NCI-H2107 treated with DMSO at 0.1 percent for 48 hours (cell line): Measurements from ENCODE around the gene GPN1.
"Not testable (repeated sequence)": the region's sequence is repeated elsewhere in the genome, so short reads cannot be mapped to it uniquely, and the experiment has no call there.

Experiments used
- DNase-seq: peaks from one replicate; lab custom pipeline; 2025; ENCODE audit not compliant: unreplicated experiment; lab: John Stamatoyannopoulos, UW

The GPN1 gene

GRCh38 chr2:27626921-27627320 lies 1.9 kb upstream of the GPN1 start:
- DNase-seq: not testable (repeated sequence)

- DNase-seq: no peak
Measured at GRCh38 chr2:27627963-27628766, 685 bp upstream of the GPN1 start.

DNA sequence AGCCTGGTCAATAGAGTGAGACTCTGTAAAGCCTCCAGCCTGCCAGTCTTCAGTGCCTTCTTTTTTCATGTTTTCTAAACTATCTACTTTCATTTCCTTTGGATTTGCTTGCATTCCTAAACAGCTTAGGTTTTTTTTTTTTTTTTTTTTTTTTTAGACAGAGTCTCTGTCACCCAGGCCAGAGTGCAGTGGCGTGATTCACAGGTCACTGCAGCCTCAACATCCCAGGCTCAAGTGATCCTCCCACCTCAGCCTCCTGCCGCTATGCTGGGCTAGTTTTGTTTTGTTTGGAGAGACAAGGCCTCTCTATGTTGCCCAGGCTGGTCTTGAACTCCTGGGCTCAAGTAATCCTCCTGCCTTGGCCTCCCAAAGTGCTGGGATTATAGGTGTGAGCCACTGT lies 1.4 kb downstream of the GPN1 start:
- DNase-seq: not testable (repeated sequence)

DNA sequence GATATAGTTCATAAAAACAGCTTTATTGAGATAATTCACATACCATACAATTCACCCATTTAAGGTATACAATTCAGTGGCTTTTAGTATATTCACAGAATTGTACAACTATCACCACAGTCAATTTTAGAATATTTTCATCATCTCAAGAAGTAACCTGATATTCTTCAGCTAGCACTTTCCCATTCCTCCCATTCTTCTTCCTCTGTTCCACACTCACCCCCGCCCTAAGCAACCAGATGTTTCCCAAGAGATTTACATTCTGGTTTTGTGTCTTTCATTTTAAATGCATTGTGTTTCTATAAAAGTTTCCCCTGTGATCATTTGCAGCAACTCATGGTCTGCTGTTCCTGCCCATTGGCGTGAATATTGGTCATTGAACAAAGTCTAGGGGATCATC lies 5.4 kb downstream of the GPN1 start:
- DNase-seq: no peak

GRCh38 chr2:27636766-27637165 lies 7.9 kb downstream of the GPN1 start:
- DNase-seq: no peak

GRCh38 chr2:27638037-27638637 lies 9.3 kb downstream of the GPN1 start:
- no peak for DNase-seq

DNA sequence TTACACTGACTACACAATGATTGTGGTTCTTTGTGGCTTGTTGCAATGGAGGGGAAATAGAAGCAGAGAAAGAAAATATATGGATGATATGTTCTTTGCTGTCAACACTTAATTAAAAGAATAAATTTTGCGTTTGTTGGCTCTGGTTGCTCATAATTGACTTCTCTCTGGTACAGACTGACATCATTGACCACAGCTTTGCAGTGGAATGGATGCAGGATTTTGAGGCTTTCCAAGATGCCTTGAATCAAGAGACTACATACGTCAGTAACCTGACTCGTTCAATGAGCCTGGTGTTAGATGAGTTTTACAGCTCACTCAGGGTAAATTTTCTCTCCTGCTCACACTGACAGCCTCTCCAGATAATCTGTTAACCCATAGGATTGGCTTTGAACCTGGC lies 9.9 kb downstream of the GPN1 start:
- DNase-seq: no peak

GRCh38 chr2:27640722-27641245 lies 11.9 kb downstream of the GPN1 start:
- DNase-seq: no peak

- DNase-seq: no peak
Measured at GRCh38 chr2:27645197-27645596, 16.3 kb downstream of the GPN1 start.

GRCh38 chr2:27647289-27647688 lies 18.4 kb downstream of the GPN1 start:
- no peak for DNase-seq

- DNase-seq: no peak
Measured at GRCh38 chr2:27647737-27648136, 18.9 kb downstream of the GPN1 start.

DNA sequence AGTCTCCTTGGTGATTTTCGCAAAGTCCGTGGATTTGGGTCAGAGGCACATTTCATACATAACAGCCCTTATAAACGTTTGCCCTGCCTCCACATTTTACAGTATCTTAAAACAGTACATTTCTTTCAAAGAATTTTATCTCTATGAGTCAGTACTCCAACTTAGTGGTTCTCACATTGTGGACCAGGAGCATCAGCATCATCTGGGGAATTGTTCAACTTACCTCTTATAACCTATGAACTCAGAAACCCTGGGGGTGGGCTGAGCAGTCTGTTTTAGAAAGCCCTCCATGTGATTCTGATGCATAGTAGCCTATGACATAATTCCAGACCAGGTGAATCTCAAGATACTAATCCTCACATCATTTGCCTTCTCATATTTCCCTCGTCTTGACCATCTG lies 22.2 kb downstream of the GPN1 start:
- DNase-seq: no peak

GRCh38 chr2:27652341-27652740 lies 23.5 kb downstream of the GPN1 start:
- DNase-seq: no peak

- no peak for DNase-seq
Measured at GRCh38 chr2:27652790-27653189, 23.9 kb downstream of the GPN1 start.

GRCh38 chr2:27653397-27653796 lies 24.5 kb downstream of the GPN1 start:
- no peak for DNase-seq

DNA sequence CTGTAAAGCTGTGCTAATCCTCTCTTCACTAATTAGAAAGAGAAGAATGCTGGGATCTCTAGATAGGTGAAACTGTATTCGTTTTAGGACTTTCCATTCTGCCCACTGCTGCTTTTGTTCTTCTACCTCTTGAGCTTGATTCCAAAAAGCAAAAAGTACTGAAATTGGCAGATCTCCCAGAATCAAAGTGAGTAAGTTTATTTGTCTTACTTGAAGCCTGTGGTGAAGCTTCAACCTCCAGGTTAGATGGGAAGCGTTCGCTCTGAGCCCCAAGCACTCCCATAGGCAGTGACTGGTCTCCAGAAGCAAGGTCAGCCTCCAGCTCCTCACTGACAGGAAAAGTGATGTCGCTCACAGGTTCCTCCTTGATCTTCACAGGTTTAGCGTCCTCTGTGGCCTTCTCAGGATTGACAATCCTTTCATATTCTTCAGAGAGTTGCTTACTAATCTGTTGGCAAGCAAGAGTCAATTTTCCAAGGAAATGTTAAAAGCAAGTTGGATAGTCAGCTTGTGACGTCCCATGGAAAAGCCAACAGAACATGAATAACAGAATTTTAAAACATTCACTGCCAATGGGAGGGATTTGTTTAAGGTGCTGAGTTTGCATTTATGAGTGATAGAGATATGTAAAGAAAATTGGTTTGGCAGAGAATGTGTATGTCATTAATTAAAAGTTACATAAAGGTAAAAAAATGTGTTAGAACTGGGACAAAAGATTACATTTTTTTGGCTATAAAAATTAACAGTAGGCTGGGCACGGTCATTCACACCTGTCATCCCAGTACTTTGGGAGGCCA lies 26.5 kb downstream of the GPN1 start:
- DNase-seq: no peak

DNA sequence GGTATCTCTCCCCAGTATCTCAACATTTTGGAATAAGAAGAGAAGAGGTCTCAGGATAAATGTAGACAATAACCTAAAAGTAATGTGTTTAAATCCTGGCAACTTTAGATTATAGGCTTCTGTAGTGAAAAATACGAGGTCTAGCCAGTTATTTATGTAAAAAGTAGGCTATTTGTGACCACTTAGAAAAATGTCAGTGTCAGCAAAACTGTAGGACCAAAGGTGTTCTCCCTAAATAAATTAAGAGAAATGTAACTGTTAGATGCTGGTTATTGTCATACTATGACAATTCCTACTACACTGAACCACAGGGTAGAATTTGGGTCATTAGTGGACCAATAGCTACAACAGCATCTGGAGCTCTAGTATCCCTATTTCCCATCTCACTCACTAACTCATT lies 32.5 kb downstream of the GPN1 start:
- DNase-seq: no peak

GRCh38 chr2:27663285-27664153 lies 34.7 kb downstream of the GPN1 start, which contains the start of the genes SLC4A1AP and SUPT7L:
Gene SLC4A1AP, plus strand, starts transcription at chr2:27663889. Its CDS starts 26 bp downstream, at chr2:27663915.
Gene SUPT7L, minus strand, starts transcription at chr2:27663614. Its CDS starts 1,422 bp downstream, at chr2:27662192.
- peak; percentile 76 for DNase-seq

- no peak for DNase-seq
Measured at GRCh38 chr2:27664154-27664574, 35.3 kb downstream of the GPN1 start.

GRCh38 chr2:27664622-27665363 lies 35.9 kb downstream of the GPN1 start:
- DNase-seq: no peak
